Fibroblast of the aortic adventitia (primary cell): ENCODE measurements around the gene NHERF1. TPM values are rescaled to one million over a fixed set of nuclear protein-coding genes. Genes with fewer than 3 reads are reported as not detected.

ENCODE experiments used
- DNase-seq: peaks from one replicate; pipeline ENCODE4 v3.0.0-alpha.2; 2010; ENCODE audit warnings: low read depth
- H3K4me3 ChIP-seq: 2 replicates; pipeline ENCODE4 v1.5.1; 2011; ENCODE audit warnings: low read depth, mild to moderate bottlenecking, control low read depth, low read length, moderate library complexity
- CTCF ChIP-seq: IDR thresholded peaks from 2 replicates; pipeline ENCODE4 v1.5.1; 2011; ENCODE audit warnings: mild to moderate bottlenecking, low read length, control low read depth, inconsistent platforms; ENCODE audit not compliant: insufficient read depth
- total RNA-seq: library from RNA; depleted of rRNA; stranded (reverse); fragments of >200 nt; gene quantifications from 2 replicates; pipeline ENCODE4 v1.2.3, GENCODE V29; 2012; ENCODE audit warnings: low replicate concordance

NHERF1 gene
- total RNA-seq, 1 donor = 11.0 TPM

GRCh38 chr17:74804683-74805082, 56.3 kb downstream of the NHERF1 start:
- TF ChIP-seq CTCF = no peak
- no peak overlapping the region for H3K4me3 ChIP-seq
- no peak for DNase-seq

- no peak for TF ChIP-seq CTCF
- no peak overlapping the region for H3K4me3 ChIP-seq
- no peak for DNase-seq
These were observed 57.2 kb downstream of the NHERF1 start for GRCh38 chr17:74805591-74805991.

- no peak for TF ChIP-seq CTCF
- DNase-seq = no peak
- no peak overlapping the region for H3K4me3 ChIP-seq
These were observed 57.9 kb downstream of the NHERF1 start for GRCh38 chr17:74806334-74806733.

- no peak for TF ChIP-seq CTCF
- DNase-seq = no peak
- no peak overlapping the region for H3K4me3 ChIP-seq
These were observed 59.0 kb downstream of the NHERF1 start for GRCh38 chr17:74807441-74807840.

- TF ChIP-seq CTCF = no peak
- DNase-seq = no peak
- no peak overlapping the region for H3K4me3 ChIP-seq
These were observed 59.5 kb downstream of the NHERF1 start for GRCh38 chr17:74807925-74808324.

GRCh38 chr17:74808714-74809430, 60.4 kb downstream of the NHERF1 start:
- DNase-seq = no peak
- no peak for TF ChIP-seq CTCF
- no peak overlapping the region for H3K4me3 ChIP-seq
